ENCODE data around the gene WASF3. TPM values are rescaled to one million over a fixed set of nuclear protein-coding genes. Genes with fewer than 3 reads are reported as not detected.
"Not testable (repeated sequence)": the region's sequence is repeated elsewhere in the genome, so short reads cannot be mapped to it uniquely, and the experiment has no call there.

The WASF3 gene
- total RNA-seq, 1 donor from 2014 or later, result 20.0 TPM

DNA sequence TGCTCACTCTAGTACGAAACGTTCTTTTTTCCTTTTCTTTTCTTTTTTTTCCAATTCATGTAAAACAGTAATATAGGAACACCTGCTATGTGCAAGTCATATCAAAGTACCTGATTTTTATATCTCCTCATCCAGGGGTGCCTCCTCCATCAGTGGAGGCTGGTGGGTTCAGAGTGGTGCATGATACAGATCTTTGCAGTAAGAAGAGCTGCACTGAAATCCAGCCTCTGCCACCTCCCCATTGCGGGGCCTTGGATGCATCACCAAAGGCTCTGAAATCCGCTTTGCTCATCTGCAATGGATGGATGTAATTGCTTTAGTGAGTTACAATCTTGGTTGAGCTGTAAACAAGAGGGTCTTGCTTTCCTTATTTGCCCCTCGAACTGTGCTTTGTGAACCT lies 164.8 kb downstream of the WASF3 start:
- Mint-ChIP-seq H3K4me1 (ENCODE audit: unreplicated experiment) (no peaks in the 10 kb centered on the region), H3K27ac (ENCODE audit: unreplicated experiment) (no peak overlapping the region), H3K36me3 (ENCODE audit: unreplicated experiment) (no peaks in the 10 kb centered on the region), H3K27me3 (ENCODE audit: unreplicated experiment) (peaks cover 11% of the 10 kb centered on the region), H3K4me3 (ENCODE audit: unreplicated experiment) (no peak overlapping the region), H3K9me3 (ENCODE audit: unreplicated experiment) (no peaks in the 10 kb centered on the region)
- DNase-seq (ENCODE audit: extremely low spot score, unreplicated experiment), result peak; percentile 46
- TF ChIP-seq, protein P1, sequence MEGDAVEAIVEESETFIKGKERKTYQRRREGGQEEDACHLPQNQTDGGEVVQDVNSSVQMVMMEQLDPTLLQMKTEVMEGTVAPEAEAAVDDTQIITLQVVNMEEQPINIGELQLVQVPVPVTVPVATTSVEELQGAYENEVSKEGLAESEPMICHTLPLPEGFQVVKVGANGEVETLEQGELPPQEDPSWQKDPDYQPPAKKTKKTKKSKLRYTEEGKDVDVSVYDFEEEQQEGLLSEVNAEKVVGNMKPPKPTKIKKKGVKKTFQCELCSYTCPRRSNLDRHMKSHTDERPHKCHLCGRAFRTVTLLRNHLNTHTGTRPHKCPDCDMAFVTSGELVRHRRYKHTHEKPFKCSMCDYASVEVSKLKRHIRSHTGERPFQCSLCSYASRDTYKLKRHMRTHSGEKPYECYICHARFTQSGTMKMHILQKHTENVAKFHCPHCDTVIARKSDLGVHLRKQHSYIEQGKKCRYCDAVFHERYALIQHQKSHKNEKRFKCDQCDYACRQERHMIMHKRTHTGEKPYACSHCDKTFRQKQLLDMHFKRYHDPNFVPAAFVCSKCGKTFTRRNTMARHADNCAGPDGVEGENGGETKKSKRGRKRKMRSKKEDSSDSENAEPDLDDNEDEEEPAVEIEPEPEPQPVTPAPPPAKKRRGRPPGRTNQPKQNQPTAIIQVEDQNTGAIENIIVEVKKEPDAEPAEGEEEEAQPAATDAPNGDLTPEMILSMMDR (IDR thresholded peaks at IDR 0.05), result no peak

DNA sequence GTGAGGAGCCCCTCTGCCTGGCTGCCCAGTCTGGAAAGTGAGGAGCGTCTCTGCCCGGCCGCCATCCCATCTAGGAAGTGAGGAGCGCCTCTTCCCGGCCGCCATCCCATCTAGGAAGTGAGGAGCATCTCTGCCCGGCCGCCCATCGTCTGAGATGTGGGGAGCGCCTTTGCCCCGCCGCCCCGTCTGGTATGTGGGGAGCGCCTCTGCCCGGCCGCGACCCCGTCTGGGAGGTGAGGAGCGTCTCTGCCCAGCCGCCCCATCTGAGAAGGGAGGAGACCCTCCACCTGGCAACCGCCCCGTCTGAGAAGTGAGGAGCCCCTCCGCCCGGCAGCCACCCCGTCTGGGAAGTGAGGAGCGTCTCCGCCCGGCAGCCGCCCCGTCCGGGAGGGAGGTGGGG lies 166.1 kb downstream of the WASF3 start:
- H3K9me3 Mint-ChIP-seq (ENCODE audit: unreplicated experiment); H3K4me1 Mint-ChIP-seq (ENCODE audit: unreplicated experiment); H3K36me3 Mint-ChIP-seq (ENCODE audit: unreplicated experiment); H3K27ac Mint-ChIP-seq (ENCODE audit: unreplicated experiment); H3K4me3 Mint-ChIP-seq (ENCODE audit: unreplicated experiment): not testable (repeated sequence)
- peak; percentile 51 for DNase-seq (ENCODE audit: extremely low spot score, unreplicated experiment)
- H3K27me3 Mint-ChIP-seq (ENCODE audit: unreplicated experiment), result peaks cover 15% of the 10 kb centered on the region

DNA sequence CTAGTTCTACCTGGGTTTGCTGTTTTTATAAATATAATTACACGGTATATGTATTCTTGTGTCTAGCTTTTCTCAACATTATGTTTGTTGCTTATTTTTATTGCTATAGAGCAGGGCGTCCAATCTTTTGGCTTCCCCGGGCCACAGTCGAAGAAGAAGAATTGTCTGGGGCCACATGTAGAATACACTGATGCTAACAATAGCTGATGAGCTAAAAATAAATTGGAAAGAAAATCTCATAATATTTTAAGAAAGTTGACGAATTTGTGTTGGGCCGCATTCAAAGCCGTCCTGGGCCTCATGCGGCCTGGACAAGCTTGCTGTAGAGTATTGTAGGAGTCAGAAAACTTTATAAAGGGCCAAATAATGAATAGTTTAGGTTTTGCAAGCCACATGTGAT lies 169.2 kb downstream of the WASF3 start:
- peak; percentile 30 for DNase-seq (ENCODE audit: extremely low spot score, unreplicated experiment)
- Mint-ChIP-seq H3K27me3 (ENCODE audit: unreplicated experiment) (peaks cover 15% of the 10 kb centered on the region), H3K4me3 (ENCODE audit: unreplicated experiment) (no peak overlapping the region), H3K36me3 (ENCODE audit: unreplicated experiment) (no peaks in the 10 kb centered on the region), H3K27ac (ENCODE audit: unreplicated experiment) (no peak overlapping the region), H3K4me1 (ENCODE audit: unreplicated experiment) (no peaks in the 10 kb centered on the region), H3K9me3 (ENCODE audit: unreplicated experiment) (no peaks in the 10 kb centered on the region)
- TF ChIP-seq, protein P1 (IDR thresholded peaks at IDR 0.05), result no peak

DNA sequence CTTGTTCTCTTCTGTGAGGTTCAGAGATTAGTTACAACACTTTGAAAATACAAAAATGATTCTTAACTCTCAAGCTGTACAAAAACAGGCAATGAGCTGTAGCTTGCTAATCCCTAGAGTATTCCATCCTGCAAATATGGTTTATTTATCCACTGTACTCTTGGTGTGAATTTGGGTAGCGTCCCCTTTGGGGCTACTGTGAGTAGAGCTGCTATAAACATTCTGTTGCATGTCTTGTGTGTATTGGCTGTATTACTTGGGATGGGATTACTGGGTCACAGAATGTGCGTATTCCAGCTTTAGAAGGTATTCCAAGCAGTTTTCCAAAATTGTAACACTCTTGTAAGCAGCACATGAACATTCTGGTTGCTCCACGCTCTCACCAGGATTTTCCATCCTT lies 169.6 kb downstream of the WASF3 start:
- no peak for DNase-seq (ENCODE audit: extremely low spot score, unreplicated experiment)
- TF ChIP-seq, protein P1 (IDR thresholded peaks at IDR 0.05), result no peak

DNA sequence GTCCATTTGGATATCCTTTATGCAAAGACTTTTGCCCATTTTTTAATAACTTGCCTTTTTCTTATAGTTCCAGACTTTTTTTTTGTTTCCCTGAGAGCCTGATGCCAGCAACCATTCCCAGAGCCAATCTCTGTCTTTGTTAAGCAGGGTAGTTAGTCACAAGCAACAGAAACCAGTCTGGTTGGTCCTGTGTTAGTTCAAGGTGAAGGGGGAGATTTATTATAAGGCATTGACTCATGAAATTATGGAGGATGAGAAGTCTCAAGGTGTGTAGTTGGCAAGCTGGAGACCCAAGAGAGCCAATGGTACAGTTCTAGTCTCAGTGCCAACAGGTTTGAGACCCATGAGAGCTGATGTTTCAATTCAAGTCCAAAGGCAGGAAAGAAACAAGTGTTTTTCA lies 170.2 kb downstream of the WASF3 start:
- no peak overlapping the region for H3K4me3 Mint-ChIP-seq (ENCODE audit: unreplicated experiment)
- peaks cover 15% of the 10 kb centered on the region for H3K27me3 Mint-ChIP-seq (ENCODE audit: unreplicated experiment)
- H3K4me1 Mint-ChIP-seq (ENCODE audit: unreplicated experiment), result no peaks in the 10 kb centered on the region
- H3K36me3 Mint-ChIP-seq (ENCODE audit: unreplicated experiment), result no peaks in the 10 kb centered on the region
- H3K9me3 Mint-ChIP-seq (ENCODE audit: unreplicated experiment), result no peaks in the 10 kb centered on the region
- no peak for DNase-seq (ENCODE audit: extremely low spot score, unreplicated experiment)
- no peak overlapping the region for H3K27ac Mint-ChIP-seq (ENCODE audit: unreplicated experiment)
- TF ChIP-seq, protein P1 (IDR thresholded peaks at IDR 0.05), result no peak

More for the DNA sequence above, 169.6 kb downstream of the WASF3 start:
- peaks cover 15% of the 10 kb centered on the region for H3K27me3 Mint-ChIP-seq (ENCODE audit: unreplicated experiment)
- no peaks in the 10 kb centered on the region for H3K4me1 Mint-ChIP-seq (ENCODE audit: unreplicated experiment)
- H3K27ac Mint-ChIP-seq (ENCODE audit: unreplicated experiment), result no peak overlapping the region
- no peaks in the 10 kb centered on the region for H3K9me3 Mint-ChIP-seq (ENCODE audit: unreplicated experiment)
- no peak overlapping the region for H3K4me3 Mint-ChIP-seq (ENCODE audit: unreplicated experiment)
- no peaks in the 10 kb centered on the region for H3K36me3 Mint-ChIP-seq (ENCODE audit: unreplicated experiment)

DNA sequence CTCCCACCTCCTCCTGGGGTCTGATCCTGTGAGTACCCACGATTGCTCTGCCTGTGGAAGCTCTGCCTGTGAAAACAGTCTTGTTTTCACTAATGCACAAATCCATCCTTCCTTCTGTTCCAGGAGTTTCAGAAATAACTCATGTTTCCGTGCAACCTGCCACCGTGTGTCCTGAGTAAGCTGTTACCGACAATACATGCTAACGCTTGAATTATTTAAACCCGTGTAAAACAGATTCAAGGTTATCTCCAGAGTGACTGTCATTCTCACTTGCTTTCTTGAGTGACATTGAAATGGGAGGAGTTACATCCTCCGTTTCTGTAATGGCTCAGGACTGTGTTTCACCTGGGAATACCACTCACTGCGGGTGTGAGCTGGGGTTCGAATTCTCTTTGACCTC lies 178.2 kb downstream of the WASF3 start:
- Mint-ChIP-seq H3K4me3 (ENCODE audit: unreplicated experiment) (no peak overlapping the region), H3K9me3 (ENCODE audit: unreplicated experiment) (peaks cover 19% of the 10 kb centered on the region), H3K4me1 (ENCODE audit: unreplicated experiment) (no peaks in the 10 kb centered on the region), H3K27me3 (ENCODE audit: unreplicated experiment) (peaks cover 5% of the 10 kb centered on the region), H3K36me3 (ENCODE audit: unreplicated experiment) (no peaks in the 10 kb centered on the region), H3K27ac (ENCODE audit: unreplicated experiment) (no peak overlapping the region)
- no peak for DNase-seq (ENCODE audit: extremely low spot score, unreplicated experiment)
- TF ChIP-seq, protein P1 (IDR thresholded peaks at IDR 0.05), result no peak

Measured in osteocyte (in vitro differentiated cells).